HEK293 (cell line): ENCODE data around the gene CCND1.

ENCODE experiments used
- BCL11A ChIP-seq: fragments of 450-650 bp; formaldehyde crosslinking; IDR thresholded peaks from 2 replicates; pipeline ENCODE4 v1.5.1; 2016; ENCODE audit warnings: low read depth, missing biosample characterization, missing genetic modification characterization
- GLIS1 ChIP-seq: fragments of 450-650 bp; formaldehyde crosslinking; IDR thresholded peaks from 2 replicates; pipeline ENCODE4 v1.5.1; 2016; ENCODE audit warnings: missing biosample characterization, missing genetic modification characterization
- GLIS2 ChIP-seq: fragments of 450-650 bp; formaldehyde crosslinking; IDR thresholded peaks from 2 replicates; pipeline ENCODE4 v1.5.1; 2016; ENCODE audit warnings: missing biosample characterization, missing genetic modification characterization
- SALL2 ChIP-seq: fragments of 450-650 bp; formaldehyde crosslinking; IDR thresholded peaks from 2 replicates; pipeline ENCODE4 v1.5.0; 2017; ENCODE audit warnings: missing biosample characterization, mild to moderate bottlenecking, missing genetic modification characterization, borderline replicate concordance
- ZBTB21 ChIP-seq: fragments of 450-650 bp; formaldehyde crosslinking; IDR thresholded peaks from 2 replicates; pipeline ENCODE4 v1.5.1; 2017; ENCODE audit warnings: missing biosample characterization, missing genetic modification characterization
- ZBTB48 ChIP-seq: fragments of 450-650 bp; formaldehyde crosslinking; IDR thresholded peaks from 2 replicates; pipeline ENCODE4 v1.5.1; 2016; ENCODE audit warnings: missing biosample characterization, missing genetic modification characterization
- ZBTB8A ChIP-seq: fragments of 450-650 bp; formaldehyde crosslinking; IDR thresholded peaks from 2 replicates; pipeline ENCODE4 v1.5.1; 2016; ENCODE audit warnings: missing biosample characterization, missing genetic modification characterization
- ZFP3 ChIP-seq: fragments of 450-650 bp; formaldehyde crosslinking; IDR thresholded peaks from 2 replicates; pipeline ENCODE4 v1.5.1; 2016; ENCODE audit warnings: low read depth, missing biosample characterization, missing genetic modification characterization
- ZFP69B ChIP-seq: fragments of 450-650 bp; formaldehyde crosslinking; IDR thresholded peaks from 2 replicates; pipeline ENCODE4 v1.5.1; 2016; ENCODE audit warnings: missing biosample characterization, missing genetic modification characterization
- ZNF146 ChIP-seq: fragments of 450-650 bp; formaldehyde crosslinking; IDR thresholded peaks from 2 replicates; pipeline ENCODE4 v1.5.1; 2016; ENCODE audit warnings: missing biosample characterization, missing genetic modification characterization
- ZNF16 ChIP-seq: fragments of 450-650 bp; formaldehyde crosslinking; IDR thresholded peaks from 2 replicates; pipeline ENCODE4 v1.5.1; 2016; ENCODE audit warnings: low read depth, missing biosample characterization, missing genetic modification characterization
- ZNF2 ChIP-seq: fragments of 450-650 bp; formaldehyde crosslinking; IDR thresholded peaks from 2 replicates; pipeline ENCODE4 v1.5.1; 2016; ENCODE audit warnings: missing biosample characterization, missing genetic modification characterization
- ZNF214 ChIP-seq: fragments of 450-650 bp; formaldehyde crosslinking; IDR thresholded peaks from 2 replicates; pipeline ENCODE4 v1.5.1; 2017; ENCODE audit warnings: missing biosample characterization, mild to moderate bottlenecking, missing genetic modification characterization, borderline replicate concordance
- ZNF221 ChIP-seq: fragments of 450-650 bp; formaldehyde crosslinking; IDR thresholded peaks from 2 replicates; pipeline ENCODE4 v1.5.1; 2017; ENCODE audit warnings: missing biosample characterization, missing genetic modification characterization, borderline replicate concordance
- ZNF239 ChIP-seq: fragments of 450-650 bp; formaldehyde crosslinking; IDR thresholded peaks from 2 replicates; pipeline ENCODE4 v1.5.1; 2016; ENCODE audit warnings: missing biosample characterization, missing genetic modification characterization
- ZNF350 ChIP-seq: fragments of 450-650 bp; formaldehyde crosslinking; IDR thresholded peaks from 2 replicates; pipeline ENCODE4 v1.5.0; 2017; ENCODE audit warnings: missing biosample characterization, mild to moderate bottlenecking, missing genetic modification characterization
- ZNF394 ChIP-seq: fragments of 450-650 bp; formaldehyde crosslinking; IDR thresholded peaks from 2 replicates; pipeline ENCODE4 v1.5.1; 2016; ENCODE audit warnings: missing biosample characterization, missing genetic modification characterization, mild to moderate bottlenecking, moderate library complexity, borderline replicate concordance
- ZNF404 ChIP-seq: fragments of 450-650 bp; formaldehyde crosslinking; IDR thresholded peaks from 2 replicates; pipeline ENCODE4 v1.5.1; 2017; ENCODE audit warnings: missing biosample characterization, missing genetic modification characterization
- ZNF416 ChIP-seq: fragments of 450-650 bp; formaldehyde crosslinking; IDR thresholded peaks from 2 replicates; pipeline ENCODE4 v1.5.1; 2016; ENCODE audit warnings: missing biosample characterization, missing genetic modification characterization
- ZNF426 ChIP-seq: fragments of 450-650 bp; formaldehyde crosslinking; IDR thresholded peaks from 2 replicates; pipeline ENCODE4 v1.5.1; 2017; ENCODE audit warnings: missing biosample characterization, missing genetic modification characterization, mild to moderate bottlenecking, inconsistent platforms, moderate library complexity
- ZNF544 ChIP-seq: fragments of 450-650 bp; formaldehyde crosslinking; IDR thresholded peaks from 2 replicates; pipeline ENCODE4 v1.5.0; 2017; ENCODE audit warnings: missing biosample characterization, missing genetic modification characterization
- ZNF596 ChIP-seq: fragments of 450-650 bp; IDR thresholded peaks from 2 replicates; pipeline ENCODE4 v1.5.0; 2018; ENCODE audit warnings: missing biosample characterization, mild to moderate bottlenecking, missing genetic modification characterization, moderate library complexity
- ZNF747 ChIP-seq: fragments of 450-650 bp; formaldehyde crosslinking; IDR thresholded peaks from 2 replicates; pipeline ENCODE4 v1.5.1; 2016; ENCODE audit warnings: missing biosample characterization, missing genetic modification characterization
- ZNF776 ChIP-seq: fragments of 450-650 bp; formaldehyde crosslinking; IDR thresholded peaks from 2 replicates; pipeline ENCODE4 v1.5.0; 2017; ENCODE audit warnings: missing biosample characterization, missing genetic modification characterization, borderline replicate concordance
- ZNF791 ChIP-seq: fragments of 450-650 bp; formaldehyde crosslinking; IDR thresholded peaks from 2 replicates; pipeline ENCODE4 v1.5.1; 2016; ENCODE audit warnings: missing biosample characterization, missing genetic modification characterization
- TF ChIP-seq, protein P1 (sequence below): fragments of 450-650 bp; formaldehyde crosslinking; IDR thresholded peaks from 2 replicates; pipeline ENCODE4 v1.5.1; 2017; ENCODE audit warnings: missing biosample characterization, missing genetic modification characterization
- TF ChIP-seq, protein P2 (sequence below): sonication (generic); formaldehyde crosslinking; IDR thresholded peaks from 2 replicates; pipeline ENCODE4 v1.8.1; 2022; ENCODE audit warnings: mild to moderate bottlenecking, moderate library complexity, missing genetic modification reagents
- TF ChIP-seq, protein P3 (sequence below): fragments of 450-650 bp; formaldehyde crosslinking; optimal IDR thresholded peaks from 2 replicates; pipeline ENCODE3; 2016; ENCODE audit warnings: missing biosample characterization, mild to moderate bottlenecking, missing genetic modification characterization
- TF ChIP-seq, protein P4 (sequence below): fragments of 450-650 bp; formaldehyde crosslinking; IDR thresholded peaks from 2 replicates; pipeline ENCODE4 v1.5.0; 2017; ENCODE audit warnings: missing biosample characterization, missing genetic modification characterization, borderline replicate concordance
- TF ChIP-seq, protein P5 (sequence below): fragments of 450-650 bp; formaldehyde crosslinking; IDR thresholded peaks from 2 replicates; pipeline ENCODE4 v1.5.1; 2017; ENCODE audit warnings: missing biosample characterization, missing genetic modification characterization
- TF ChIP-seq, protein P6 (sequence below): fragments of 450-650 bp; formaldehyde crosslinking; IDR thresholded peaks from 2 replicates; pipeline ENCODE4 v1.5.1; 2016; ENCODE audit warnings: missing biosample characterization, missing genetic modification characterization

Gene CCND1

DNA sequence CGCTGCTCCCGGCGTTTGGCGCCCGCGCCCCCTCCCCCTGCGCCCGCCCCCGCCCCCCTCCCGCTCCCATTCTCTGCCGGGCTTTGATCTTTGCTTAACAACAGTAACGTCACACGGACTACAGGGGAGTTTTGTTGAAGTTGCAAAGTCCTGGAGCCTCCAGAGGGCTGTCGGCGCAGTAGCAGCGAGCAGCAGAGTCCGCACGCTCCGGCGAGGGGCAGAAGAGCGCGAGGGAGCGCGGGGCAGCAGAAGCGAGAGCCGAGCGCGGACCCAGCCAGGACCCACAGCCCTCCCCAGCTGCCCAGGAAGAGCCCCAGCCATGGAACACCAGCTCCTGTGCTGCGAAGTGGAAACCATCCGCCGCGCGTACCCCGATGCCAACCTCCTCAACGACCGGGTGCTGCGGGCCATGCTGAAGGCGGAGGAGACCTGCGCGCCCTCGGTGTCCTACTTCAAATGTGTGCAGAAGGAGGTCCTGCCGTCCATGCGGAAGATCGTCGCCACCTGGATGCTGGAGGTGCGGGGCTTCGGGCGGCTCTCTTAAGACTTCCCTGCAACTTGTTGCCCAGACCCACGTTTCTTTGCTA is at the start of gene CCND1 (continued):
- TF ChIP-seq, protein P1, sequence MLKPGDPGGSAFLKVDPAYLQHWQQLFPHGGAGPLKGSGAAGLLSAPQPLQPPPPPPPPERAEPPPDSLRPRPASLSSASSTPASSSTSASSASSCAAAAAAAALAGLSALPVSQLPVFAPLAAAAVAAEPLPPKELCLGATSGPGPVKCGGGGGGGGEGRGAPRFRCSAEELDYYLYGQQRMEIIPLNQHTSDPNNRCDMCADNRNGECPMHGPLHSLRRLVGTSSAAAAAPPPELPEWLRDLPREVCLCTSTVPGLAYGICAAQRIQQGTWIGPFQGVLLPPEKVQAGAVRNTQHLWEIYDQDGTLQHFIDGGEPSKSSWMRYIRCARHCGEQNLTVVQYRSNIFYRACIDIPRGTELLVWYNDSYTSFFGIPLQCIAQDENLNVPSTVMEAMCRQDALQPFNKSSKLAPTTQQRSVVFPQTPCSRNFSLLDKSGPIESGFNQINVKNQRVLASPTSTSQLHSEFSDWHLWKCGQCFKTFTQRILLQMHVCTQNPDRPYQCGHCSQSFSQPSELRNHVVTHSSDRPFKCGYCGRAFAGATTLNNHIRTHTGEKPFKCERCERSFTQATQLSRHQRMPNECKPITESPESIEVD (tag by site-specific recombination): no peak
- TF ChIP-seq ZNF544 (tag by site-specific recombination) (no peak), ZNF350 (no peak), ZNF416 (tag by site-specific recombination) (no peak), ZNF394 (tag by site-specific recombination) (no peak), ZNF404 (tag by site-specific recombination) (no peak), ZNF596 (tag by site-specific recombination) (no peak), BCL11A (tag by site-specific recombination) (no peak), ZFP3 (no peak), GLIS1 (tag by site-specific recombination) (0 out of 2 replicates have a peak, but pooled peaks have one; percentile 4), ZNF146 (no peak), ZBTB8A (tag by site-specific recombination) (peak; percentile 38; the same call in 1 of the 2 replicates), ZBTB21 (tag by site-specific recombination) (no peak), ZNF239 (tag by site-specific recombination) (no peak), ZNF791 (tag by site-specific recombination) (no peak), ZNF214 (tag by site-specific recombination) (no peak), ZNF776 (tag by site-specific recombination) (no peak), ZBTB48 (tag by site-specific recombination) (no peak), ZNF2 (peak; percentile 47; the same call in 1 of the 2 replicates), SALL2 (no peak), ZNF426 (no peak), ZFP69B (tag by site-specific recombination) (no peak), ZNF221 (tag by site-specific recombination) (no peak), GLIS2 (tag by site-specific recombination) (no peak), ZNF747 (tag by site-specific recombination) (no peak), ZNF16 (tag by site-specific recombination) (no peak)
- TF ChIP-seq, protein P2, sequence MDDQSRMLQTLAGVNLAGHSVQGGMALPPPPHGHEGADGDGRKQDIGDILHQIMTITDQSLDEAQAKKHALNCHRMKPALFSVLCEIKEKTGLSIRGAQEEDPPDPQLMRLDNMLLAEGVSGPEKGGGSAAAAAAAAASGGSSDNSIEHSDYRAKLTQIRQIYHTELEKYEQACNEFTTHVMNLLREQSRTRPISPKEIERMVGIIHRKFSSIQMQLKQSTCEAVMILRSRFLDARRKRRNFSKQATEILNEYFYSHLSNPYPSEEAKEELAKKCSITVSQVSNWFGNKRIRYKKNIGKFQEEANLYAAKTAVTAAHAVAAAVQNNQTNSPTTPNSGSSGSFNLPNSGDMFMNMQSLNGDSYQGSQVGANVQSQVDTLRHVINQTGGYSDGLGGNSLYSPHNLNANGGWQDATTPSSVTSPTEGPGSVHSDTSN: peak; percentile 44; the same call in 1 of the 2 replicates
- TF ChIP-seq, protein P3, sequence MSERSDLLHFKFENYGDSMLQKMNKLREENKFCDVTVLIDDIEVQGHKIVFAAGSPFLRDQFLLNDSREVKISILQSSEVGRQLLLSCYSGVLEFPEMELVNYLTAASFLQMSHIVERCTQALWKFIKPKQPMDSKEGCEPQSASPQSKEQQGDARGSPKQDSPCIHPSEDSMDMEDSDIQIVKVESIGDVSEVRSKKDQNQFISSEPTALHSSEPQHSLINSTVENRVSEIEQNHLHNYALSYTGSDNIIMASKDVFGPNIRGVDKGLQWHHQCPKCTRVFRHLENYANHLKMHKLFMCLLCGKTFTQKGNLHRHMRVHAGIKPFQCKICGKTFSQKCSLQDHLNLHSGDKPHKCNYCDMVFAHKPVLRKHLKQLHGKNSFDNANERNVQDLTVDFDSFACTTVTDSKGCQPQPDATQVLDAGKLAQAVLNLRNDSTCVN: peak; percentile 92
- TF ChIP-seq, protein P4, sequence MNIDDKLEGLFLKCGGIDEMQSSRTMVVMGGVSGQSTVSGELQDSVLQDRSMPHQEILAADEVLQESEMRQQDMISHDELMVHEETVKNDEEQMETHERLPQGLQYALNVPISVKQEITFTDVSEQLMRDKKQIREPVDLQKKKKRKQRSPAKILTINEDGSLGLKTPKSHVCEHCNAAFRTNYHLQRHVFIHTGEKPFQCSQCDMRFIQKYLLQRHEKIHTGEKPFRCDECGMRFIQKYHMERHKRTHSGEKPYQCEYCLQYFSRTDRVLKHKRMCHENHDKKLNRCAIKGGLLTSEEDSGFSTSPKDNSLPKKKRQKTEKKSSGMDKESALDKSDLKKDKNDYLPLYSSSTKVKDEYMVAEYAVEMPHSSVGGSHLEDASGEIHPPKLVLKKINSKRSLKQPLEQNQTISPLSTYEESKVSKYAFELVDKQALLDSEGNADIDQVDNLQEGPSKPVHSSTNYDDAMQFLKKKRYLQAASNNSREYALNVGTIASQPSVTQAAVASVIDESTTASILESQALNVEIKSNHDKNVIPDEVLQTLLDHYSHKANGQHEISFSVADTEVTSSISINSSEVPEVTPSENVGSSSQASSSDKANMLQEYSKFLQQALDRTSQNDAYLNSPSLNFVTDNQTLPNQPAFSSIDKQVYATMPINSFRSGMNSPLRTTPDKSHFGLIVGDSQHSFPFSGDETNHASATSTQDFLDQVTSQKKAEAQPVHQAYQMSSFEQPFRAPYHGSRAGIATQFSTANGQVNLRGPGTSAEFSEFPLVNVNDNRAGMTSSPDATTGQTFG (tag by site-specific recombination): no peak
- TF ChIP-seq, protein P5, sequence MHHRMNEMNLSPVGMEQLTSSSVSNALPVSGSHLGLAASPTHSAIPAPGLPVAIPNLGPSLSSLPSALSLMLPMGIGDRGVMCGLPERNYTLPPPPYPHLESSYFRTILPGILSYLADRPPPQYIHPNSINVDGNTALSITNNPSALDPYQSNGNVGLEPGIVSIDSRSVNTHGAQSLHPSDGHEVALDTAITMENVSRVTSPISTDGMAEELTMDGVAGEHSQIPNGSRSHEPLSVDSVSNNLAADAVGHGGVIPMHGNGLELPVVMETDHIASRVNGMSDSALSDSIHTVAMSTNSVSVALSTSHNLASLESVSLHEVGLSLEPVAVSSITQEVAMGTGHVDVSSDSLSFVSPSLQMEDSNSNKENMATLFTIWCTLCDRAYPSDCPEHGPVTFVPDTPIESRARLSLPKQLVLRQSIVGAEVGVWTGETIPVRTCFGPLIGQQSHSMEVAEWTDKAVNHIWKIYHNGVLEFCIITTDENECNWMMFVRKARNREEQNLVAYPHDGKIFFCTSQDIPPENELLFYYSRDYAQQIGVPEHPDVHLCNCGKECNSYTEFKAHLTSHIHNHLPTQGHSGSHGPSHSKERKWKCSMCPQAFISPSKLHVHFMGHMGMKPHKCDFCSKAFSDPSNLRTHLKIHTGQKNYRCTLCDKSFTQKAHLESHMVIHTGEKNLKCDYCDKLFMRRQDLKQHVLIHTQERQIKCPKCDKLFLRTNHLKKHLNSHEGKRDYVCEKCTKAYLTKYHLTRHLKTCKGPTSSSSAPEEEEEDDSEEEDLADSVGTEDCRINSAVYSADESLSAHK (tag by site-specific recombination): no peak
- TF ChIP-seq, protein P6, sequence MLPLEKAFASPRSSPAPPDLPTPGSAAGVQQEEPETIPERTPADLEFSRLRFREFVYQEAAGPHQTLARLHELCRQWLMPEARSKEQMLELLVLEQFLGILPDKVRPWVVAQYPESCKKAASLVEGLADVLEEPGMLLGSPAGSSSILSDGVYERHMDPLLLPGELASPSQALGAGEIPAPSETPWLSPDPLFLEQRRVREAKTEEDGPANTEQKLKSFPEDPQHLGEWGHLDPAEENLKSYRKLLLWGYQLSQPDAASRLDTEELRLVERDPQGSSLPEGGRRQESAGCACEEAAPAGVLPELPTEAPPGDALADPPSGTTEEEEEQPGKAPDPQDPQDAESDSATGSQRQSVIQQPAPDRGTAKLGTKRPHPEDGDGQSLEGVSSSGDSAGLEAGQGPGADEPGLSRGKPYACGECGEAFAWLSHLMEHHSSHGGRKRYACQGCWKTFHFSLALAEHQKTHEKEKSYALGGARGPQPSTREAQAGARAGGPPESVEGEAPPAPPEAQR (tag by site-specific recombination): no peak
